HG02885 (cell line): ENCODE data around the gene DNAJB12.
A peak's percentile ranks its signal among the peaks of the same experiment; 100 is the strongest.
"Not testable (repeated sequence)": the region's sequence is repeated elsewhere in the genome, so short reads cannot be mapped to it uniquely, and the experiment has no call there.

Source experiments
- ATAC-seq: cut with Tn5 transposase; IDR thresholded peaks from one replicate; pipeline ENCODE4 v1.9.1; 2021; ENCODE audit warnings: mild to moderate bottlenecking; ENCODE audit not compliant: unreplicated experiment, poor library complexity

DNAJB12 gene

DNA sequence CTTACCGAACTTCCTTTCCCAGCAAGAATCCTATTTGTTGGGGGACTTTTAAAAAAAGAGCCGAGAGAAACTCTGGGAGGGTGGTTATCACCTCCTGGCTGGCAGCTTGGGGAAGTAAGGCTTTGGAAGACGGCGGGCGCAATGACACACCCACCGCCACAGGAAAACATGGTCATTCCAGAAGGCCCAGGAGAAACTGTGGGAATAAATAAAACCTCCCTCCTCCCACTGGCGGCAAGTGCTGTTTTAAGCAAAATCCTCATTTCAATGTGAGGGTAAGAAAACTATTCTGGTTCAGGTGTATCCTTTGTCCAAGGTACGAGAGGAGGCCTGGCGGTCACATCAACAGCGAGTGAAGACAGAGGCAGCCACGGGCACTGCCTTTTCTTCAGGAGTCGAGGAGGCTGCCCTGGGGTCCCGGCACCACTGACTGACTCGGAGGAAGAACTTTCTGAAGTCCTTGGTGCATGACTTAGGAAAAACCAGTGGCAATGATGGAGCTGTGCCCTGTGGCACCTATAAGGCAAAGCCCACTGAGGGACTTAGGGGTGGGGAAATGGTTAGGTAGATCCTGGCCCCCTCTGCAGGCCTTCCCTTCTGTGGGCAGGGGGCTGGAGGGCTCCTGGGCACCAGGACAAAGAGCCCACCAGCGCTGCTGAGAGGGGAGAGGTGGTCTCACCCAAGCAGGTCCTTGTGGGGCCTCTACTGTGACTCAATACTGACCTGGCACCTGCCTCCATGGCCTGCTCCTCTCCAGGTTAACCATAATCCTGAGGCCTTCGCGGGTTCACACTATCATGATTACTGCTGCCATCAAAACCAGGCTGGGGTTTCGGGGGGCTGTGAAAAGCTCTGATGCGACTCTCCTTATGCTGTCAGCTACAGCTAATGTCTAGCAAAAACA, 21.4 kb downstream of the DNAJB12 start:
- ATAC-seq = no peak

DNA sequence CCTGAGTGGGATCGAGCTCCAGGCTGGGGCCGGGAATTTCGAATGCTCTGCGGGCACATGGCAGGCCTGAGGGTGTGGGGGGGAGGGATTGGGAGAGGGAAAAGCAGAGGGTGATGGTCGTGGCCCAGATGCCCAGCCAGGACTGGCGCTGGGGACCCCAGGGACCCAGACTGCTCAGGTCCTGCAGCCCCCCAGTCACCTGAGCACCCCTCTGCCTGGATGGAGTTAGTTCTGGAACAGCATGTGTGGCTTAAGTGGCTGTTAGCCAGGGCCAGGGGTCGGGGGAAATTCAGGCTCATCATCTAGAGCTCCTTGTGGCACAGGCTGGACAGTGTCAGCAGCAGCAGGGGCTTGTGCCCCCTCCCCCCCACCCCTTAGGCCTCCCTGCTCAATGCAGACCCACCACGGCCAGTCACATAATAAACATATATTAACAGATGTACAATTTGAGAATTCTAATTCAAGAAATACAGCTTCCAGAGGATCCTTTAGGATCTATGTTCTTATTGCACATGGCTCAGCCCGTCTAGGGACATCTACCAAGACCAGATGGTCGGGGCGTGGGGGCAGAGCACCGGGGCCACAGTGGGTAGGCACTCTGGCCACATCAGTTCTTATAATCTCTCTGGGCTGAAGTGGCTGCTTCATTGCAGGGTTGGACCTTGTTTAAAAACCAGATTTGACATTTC, 22.2 kb downstream of the DNAJB12 start:
- no peak for ATAC-seq

DNA sequence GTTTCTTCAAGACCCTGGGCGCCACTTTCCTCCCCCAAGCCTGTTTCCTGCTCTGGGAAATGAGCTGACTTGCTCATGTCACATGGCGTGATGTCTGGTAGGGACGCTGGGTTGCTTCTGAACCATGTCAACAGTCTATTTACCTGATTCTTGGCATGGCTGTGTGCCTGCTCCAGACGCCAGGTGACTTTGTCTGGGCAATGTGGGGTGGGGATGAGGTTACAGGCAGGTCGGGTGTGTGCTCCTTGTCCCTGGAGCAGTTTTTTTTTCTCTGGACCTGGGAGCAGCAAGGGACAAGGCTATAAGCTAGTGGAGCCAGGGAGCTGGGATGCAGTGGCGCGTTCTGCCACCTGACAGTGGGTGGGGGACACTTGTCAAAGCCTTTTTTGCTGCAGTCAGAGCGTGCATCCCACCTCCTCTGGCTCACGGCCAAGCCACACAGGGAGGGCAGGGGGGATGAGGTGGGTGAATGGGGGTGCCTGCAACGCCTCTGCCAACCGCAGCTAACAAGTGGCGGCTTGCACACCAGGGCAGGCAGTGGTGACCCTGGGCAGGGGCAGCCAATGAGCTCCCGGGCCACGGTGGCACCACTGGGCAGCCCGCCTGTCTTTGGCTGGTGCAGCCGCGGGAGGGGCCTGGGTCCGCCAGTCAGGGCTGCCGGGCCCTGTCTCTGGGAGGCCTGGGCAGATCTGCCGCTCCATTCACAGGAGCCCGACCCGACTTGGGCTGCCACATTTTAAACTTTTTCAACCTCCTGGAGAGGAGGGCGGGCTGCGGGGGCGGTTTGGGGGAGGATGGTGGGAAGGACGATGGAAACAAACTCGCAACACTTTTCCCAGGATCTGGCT, 22.9 kb downstream of the DNAJB12 start:
- ATAC-seq = peak; percentile 31

DNA sequence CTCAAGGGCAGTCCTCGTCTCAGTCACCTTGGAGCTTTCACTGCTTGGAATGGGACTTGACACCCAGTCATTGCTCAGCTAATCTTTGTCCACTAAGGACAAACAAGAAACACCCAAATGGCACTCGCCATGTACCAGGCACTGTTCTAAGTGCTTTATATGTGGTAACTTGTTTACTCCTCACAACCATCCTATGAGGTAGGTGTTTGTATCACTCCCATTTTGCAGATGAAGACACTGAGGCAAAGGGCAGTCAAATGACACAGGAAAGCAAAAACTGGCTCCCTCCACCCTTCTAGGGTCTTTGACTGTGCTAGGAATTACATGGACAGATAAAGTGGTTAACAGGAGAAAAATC, 24.7 kb downstream of the DNAJB12 start:
- ATAC-seq = no peak

DNA sequence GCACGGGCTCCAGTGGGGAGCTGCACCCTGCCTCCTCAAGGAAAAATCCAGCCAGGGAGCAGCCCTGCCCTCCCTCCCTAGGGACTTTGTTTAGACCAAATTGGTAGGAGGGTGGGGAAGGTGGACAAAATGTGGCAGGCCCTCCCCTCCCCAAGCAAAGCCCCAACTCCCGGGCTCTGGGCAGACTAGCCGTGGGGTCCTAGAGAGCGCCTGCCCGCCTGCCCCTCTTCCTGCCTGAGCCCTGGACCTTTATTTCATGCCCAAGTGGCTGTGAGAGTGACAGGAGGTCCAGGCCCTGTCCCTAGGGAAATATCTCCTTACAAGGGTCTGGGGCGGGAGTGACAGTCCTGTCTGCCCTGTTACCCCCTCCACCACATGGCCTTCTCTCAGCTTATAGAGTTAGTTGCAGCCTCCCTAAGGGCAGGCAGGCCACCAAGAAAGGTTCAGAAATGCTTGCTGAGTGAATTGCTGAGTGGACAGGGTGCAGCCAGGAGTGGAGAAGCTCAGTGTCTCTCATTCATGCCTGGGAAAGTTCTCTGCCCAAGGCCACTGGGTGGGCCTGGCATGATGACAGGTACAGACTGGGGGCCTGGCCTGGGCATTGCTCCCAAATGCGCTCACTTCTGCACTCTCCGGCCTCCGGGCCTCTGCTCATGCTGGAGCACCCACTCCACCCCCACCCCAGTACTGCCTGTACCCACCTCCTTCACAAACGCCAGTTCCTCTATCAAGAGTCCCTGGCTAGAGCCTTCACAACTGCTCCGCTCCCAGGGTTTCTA, 25.2 kb downstream of the DNAJB12 start:
- no peak for ATAC-seq

DNA sequence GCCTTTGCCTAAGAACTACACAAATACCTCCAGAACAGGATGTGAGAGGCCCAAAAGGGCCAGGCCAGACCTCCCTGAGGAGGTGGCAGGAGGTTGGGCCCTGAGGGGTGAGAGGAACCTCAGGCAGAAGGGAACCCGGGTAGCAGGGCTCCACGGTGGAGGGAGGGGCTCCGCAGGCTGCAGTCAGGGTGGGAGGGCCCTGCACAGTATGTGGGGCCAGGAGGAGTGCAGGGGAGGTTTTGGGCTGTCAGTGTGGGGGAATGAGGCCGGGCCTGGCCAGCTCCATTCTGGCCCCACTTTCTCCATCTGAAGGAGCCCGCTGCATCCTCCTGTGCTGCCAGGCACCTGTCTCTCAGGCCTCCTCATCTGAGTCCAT, 25.9 kb downstream of the DNAJB12 start:
- no peak for ATAC-seq

DNA sequence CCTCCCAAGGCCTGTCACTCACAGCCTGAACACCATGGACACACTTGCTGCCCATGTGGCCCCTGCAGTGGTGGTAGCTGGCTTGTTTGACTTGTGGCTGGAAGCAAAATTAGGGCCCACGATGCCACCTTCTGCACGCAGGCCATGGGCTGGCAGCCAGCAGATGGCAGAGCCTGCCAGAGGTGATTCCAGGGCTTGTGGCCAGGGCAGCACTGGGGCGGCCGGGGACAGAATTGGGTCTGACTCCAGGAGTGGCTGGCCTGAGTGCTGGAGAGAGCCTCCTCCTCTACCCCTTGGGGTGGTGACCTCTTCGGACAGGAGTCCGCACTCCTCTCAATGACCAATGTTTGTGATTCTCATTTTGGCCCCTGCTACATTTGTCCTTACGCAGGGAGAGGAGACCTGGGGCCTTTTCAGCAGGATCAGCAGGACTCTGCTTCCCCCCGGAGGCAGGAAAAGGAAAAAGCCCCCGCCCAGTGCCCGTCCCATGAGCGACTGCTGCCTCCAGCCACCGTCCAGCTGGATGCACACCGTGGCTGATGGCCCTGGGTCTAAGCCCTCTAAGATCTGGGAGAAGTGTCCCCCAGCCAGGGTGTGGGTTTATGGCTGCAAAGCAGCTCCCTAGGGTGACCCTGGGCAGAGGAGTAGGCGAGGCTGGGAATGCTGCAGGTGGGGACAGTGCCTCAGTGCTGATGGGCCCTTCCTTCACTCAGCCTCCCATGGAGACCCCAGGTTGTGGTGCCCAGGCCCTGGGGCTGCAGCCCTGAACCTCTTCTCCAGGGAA, 26.5 kb downstream of the DNAJB12 start:
- ATAC-seq = no peak

DNA sequence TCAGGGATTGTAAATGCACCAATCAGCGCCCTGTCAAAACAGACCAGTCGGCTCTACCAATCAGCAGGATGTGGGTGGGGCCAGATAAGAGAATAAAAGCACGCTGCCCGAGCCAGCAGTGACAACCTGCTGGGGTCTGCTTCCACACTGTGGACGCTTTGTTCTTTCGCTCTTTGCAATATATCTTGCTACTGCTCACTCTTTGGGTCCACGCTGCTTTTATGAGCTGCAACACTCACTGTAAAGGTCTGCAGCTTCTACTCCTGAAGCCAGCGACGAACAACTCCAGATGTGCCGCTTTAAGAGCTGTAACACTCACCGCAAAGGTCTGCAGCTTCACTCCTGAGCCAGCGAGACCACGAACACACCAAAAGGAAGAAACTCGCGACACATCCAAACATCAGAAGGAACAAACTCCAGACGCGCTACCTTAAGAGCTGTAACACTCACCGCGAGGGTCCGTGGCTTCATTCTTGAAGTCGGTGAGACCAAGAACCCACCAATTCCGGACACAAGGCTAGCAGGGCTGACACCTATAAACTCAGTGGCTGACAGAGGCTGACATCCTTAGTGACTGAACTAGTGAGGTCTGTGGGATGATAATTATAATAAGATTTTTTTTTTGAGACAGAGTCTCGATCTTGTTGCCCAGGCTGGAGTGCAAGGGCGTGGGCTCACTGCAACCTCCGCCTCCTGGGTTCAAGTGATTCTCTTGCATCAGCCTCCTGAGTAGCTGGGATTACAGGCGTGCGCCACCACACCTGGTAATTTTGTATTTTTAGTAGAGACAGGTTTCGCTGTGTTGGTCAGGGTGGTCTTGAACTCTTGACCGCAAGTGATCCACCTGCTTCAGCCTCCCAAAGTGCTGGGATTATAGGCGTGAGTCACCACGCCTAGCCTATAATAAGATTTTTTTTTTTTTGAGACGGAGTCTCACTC, 27.8 kb downstream of the DNAJB12 start:
- not testable (repeated sequence) for ATAC-seq

DNA sequence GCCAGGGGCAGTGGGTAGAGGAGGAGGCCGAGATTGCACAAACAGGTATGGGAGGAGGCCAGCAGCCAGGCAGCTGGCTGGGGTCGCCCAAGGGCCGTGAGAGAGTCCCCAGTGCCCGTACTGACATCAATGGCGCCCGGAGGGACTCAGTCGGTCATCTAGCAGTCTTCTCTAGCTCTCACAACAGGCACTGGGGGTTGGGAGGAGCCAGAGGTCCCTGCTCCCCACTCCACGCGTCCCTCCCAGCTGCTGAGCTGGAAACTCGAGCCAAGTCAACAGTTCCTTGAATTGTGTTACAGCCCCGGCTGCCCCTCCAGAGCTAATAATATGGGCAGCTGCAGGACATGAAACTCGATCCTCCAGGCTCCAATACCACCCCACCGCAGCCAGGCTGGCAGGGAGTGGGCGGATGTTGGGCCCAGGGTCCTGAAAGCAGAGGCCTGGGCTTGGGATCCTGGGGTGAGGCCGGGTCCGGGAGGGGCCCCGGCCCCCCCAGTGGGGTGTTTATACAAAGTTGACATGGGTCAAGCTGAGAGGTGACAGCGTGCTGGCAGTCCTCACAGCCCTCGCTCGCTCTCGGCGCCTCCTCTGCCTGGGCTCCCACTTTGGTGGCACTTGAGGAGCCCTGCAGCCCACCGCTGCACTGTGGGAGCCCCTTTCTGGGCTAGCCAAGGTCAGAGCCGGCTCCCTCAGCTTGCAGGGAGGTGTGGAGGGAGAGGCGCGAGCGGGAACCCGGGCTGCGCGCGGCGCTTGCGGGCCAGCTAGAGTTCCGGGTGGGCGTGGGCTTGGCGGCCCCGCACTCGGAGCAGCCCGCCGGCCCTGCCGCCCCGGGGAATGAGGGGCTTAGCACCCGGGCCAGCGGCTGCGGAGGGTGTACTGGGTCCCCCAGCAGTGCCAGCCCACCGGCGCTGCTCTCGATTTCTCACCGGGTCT, 29.2 kb downstream of the DNAJB12 start:
- not testable (repeated sequence) for ATAC-seq

DNA sequence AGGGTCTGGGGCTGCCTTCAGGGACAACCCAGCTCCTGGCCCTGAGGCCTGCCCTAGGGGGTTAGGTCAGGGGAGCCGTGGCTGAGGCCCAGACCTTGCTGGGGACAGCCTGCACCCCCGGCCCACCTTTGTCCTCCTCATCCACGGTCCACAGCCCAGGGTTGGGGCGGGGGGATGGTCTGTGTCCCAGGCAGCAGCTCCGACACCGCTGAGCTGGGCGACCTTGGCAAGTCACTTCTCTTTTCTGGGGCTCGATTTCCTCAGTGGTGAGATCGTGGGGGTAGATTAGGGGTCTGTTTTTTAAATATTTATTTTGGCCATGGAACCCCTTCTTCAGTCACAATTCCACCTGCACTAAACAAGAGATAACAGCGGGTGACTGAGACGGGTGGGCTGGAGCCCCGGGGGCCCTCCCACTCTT, 30.9 kb downstream of the DNAJB12 start:
- ATAC-seq = no peak

DNA sequence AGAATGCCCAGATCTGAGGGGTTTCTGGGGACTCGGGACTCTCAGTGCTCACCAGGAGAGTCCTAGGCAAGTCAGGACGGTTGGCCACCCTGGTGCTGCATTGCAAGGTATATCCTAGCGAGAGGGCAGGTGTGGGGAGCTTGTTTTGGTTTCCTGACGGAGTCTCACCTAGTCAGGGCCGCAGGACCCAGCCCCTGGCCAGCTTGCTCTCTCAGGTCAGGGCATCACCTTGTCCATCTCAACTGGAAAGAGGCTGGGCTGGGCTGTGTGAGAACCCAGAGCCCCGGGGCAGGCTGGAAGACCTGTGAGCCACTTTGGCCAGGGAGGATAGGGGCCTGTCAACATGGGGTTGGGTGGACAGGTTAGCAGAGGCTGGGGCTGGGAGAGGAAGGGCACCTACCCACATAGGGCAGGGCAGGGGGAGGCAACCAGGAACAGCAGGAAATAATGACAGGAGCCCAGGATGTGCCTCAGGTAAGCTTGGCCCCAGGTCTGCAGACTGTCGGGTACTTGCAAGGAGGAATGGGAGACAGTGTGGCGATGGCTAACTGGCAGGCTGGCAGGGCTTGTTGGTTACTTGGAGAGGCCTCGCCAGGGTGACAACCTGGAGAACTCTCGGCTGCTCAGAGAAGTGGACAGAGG, 31.5 kb downstream of the DNAJB12 start:
- no peak for ATAC-seq

DNA sequence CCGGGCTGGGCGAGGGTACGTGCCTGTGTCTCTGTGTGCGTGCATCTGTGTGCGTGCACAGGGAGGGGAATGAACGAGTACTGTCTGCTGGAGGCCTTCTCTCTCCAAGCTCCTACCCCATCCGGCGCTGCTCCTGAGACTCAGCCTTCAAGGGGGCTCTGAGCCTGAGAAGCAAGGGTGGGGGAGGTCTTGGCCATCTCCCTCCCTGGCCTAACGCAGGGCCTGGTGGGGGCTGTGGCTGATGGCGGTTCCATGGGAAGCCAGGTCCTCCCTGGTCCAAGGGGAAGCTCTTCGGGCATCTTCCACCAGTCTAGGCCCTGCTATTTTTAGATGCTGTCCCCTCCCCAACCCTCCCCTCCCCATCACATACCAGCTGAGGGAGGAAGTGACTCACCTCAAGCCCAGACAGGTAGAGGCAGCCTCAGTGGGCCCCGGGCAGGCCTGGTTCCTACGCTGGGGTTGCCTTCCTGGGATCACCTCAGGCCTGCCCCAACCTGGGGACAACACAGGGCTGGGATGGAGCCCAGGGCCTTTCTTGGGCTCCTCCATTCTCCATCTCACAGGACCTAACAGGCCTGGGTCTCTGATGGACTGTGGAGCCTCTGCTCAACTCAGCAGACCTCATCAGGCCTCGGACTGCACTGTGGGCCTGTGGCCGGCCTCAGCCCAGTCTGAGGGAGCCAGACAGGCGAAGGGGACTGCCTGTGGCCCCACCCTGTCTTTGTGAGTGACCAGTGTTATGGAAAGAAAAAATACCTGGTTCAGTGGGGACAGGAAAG, 32.2 kb downstream of the DNAJB12 start:
- no peak for ATAC-seq

DNA sequence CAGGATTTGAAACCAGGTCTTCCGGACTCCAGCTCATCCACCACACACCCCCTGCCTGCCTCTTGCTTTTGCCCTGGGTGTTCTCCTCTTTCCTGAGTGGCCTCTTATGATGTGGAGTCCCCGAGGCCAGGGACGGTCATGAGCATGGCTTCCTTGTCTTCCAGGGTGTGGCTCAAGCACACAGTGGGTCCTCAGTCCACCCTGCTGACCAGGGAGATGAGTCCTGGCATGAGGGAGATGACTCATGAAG, 32.8 kb downstream of the DNAJB12 start:
- no peak for ATAC-seq

DNA sequence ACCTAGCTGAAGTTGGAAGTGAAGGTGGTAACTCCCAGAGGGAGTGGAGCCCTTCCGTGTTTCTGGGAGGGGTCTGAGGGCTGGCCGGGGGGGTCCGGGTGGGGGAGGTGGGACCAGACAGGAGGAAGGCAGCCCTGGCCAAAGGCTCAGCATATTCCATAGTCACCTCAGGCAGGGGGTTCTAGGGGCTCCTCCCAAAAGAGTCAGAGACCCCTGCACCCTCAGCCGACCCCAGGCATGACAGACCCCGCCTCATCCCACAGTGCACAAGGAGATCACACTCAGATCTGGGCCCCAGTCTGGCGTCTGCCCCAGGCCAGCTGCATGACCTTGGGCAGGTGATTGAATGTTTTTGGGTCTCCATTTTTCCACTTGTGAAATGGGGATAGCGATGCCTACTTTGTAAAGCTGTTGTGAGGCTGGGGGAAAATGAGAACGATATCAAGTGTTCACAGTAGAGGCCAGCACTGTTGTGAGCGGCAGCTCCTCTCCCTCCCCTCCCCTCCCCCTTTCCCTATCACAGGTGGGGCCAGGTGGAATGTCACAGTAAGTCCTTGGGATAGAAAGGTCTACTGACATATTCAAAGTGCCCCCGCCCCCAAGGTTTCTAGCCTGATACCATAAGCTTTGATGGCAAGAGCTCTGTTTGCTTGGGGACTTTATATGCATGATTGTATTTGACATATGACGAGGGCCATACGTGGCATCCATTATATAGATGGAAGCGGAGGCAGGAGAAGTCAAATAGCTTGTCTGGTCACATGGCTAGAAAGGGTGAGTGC, 33.3 kb downstream of the DNAJB12 start:
- no peak for ATAC-seq

DNA sequence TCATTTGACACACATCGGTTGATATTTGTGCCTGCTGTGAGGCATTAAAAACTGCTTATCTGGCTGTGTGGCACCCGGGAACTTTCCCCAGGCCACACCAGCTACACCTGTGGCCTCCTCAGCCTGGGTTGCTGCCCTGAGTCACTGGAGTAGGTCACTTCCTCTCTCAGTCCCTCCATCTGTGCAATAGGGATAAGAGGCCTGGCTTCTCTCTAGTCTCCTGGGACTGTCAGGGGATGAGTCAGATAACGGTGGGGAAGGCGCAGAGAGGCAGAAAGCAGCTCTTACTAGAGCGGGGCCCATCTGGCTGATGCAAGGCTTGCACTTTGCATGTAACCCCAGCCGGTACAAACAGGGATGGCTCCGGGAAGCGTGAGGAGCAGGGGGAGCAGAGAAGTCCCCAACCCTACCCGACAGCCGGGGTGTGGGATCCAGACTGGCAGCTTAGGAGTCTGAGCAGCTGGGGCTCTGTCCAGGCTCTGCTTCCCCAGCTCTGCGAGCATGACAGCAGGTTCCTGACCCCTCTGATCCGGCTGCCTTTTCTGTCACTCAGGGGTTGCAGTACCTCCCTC, 34.0 kb downstream of the DNAJB12 start:
- peak; percentile 71 for ATAC-seq
